Fibroblast of gingiva (primary cell): Measurements from ENCODE around the gene ZSWIM4.
A peak's percentile ranks its signal among the peaks of the same experiment; 100 is the strongest.
"Not testable (repeated sequence)": the region's sequence is repeated elsewhere in the genome, so short reads cannot be mapped to it uniquely, and the experiment has no call there.

Experiments used
- DNase-seq: peaks from one replicate; pipeline ENCODE4 v3.0.0-alpha.2; 2011; ENCODE audit warnings: low read depth

ZSWIM4 gene

GRCh38 chr19:13794757-13795589 is at the start of gene ZSWIM4:
ZSWIM4 (plus strand) TSS chr19:13795443; CDS start chr19:13795649, 206 bp downstream.
- peak; percentile 99 for DNase-seq

DNA sequence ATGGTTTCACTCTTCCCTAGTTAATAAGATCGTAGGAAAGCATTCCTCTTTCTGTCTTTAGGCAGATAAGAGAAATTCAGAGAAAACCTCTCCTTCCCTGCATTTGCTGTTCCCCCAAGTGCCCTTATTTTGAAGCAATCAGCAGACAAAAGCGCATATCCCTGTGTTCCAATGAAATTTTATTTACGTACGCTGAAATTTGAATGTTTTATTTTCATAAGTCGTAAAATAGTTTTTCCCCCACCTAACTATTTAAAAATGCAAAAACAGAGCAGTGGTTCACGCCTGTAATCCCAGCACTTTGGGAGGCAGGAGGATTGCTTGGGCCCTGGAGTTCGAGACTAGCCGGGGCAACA is 48.2 kb upstream of the ZSWIM4 start:
- DNase-seq = no peak

GRCh38 chr19:13748169-13748828 is 46.9 kb upstream of the ZSWIM4 start:
- DNase-seq = peak; percentile 53

DNA sequence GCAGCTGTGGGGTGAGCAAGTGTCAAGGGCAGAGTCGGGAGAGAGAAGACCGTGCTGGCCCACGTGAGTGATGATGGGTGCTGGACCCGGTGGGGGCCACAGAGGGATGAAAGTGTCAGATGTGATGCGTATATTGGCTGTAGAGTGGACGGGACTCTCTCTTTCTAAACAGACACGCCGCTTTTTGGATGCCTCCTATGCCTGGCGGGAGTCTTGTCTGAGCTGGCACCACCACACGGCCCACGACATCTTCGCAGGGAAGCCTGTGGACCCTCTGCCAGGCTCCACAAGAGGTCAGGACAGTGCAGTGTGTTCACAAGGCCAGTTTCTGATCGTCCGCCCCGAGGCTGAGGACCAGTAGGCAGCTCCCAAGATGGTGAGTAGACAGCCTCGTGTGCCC is 43.8 kb upstream of the ZSWIM4 start:
- no peak for DNase-seq

- not testable (repeated sequence) for DNase-seq
Measured at GRCh38 chr19:13753622-13754021, 41.6 kb upstream of the ZSWIM4 start.

DNA sequence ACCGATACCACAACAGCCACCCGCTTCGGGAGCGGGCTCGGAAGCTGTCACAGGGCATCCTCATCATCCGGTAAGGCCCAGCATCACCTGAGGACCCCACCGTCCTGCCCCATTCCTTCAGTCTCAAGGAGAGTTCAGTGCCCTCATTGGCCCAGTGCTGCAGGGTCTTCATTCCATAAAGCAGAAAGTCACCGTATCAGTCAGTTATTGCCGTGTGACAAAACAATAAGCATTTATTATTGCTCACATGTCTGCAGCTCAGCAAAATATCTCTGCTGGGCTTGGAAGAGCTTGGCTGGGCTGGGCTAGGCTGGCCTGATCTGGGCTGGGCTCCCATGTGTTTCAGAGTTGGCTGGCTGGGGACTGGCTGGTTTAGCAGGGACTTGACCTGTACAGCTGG is 39.0 kb upstream of the ZSWIM4 start:
- no peak for DNase-seq

GRCh38 chr19:13757805-13758772 is 37.2 kb upstream of the ZSWIM4 start:
- DNase-seq = no peak

GRCh38 chr19:13758795-13759194 is 36.4 kb upstream of the ZSWIM4 start:
- DNase-seq = no peak

DNA sequence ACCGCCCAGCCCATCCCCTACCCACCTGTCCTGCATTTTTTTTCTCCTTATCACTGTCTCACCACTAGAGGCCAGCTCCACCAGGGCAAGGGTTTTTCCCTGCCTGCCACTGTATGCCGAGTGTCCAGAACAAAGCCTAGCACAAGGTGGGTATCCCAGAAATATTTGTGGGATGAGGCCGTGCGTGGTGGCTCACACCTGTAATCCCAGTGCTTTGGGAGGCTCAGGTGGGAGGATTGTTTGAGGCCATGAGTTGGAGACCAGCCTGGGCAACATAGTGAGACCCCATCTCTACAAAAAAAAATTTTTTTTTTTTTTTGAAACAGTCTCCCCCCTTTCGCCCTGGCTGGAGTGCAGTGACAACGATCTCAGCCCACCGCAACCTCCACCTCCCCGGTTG is 33.8 kb upstream of the ZSWIM4 start:
- DNase-seq = no peak

DNA sequence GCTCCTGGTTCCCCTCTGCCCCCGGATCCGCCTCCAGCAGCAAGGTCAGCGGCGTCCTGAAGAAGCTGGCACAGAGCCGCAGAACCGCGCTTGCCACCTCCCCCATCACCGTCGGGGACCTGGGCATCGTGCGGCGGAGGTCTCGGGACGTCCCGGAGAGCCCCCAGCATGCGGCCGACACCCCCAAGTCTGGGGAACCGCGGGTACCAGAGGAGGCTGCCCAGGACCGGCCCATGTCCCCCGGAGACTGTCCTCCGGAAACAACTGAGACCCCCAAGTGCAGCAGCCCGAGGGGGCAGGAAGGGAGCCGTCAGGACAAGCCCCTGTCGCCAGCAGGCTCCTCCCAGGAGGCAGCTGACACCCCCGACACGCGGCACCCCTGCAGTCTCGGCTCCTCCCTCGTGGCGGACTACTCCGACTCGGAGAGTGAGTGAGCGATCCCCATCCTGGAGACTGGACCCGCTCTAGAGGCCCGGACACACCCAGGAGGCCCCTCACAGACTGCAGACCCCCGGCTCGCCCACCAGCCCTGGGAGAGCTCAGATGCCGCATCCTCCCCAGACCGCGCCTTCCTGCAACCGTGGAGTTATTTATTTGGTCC is 32.5 kb upstream of the ZSWIM4 start:
- DNase-seq = no peak

- no peak for DNase-seq
Measured at GRCh38 chr19:13763265-13763664, 32.0 kb upstream of the ZSWIM4 start.

DNA sequence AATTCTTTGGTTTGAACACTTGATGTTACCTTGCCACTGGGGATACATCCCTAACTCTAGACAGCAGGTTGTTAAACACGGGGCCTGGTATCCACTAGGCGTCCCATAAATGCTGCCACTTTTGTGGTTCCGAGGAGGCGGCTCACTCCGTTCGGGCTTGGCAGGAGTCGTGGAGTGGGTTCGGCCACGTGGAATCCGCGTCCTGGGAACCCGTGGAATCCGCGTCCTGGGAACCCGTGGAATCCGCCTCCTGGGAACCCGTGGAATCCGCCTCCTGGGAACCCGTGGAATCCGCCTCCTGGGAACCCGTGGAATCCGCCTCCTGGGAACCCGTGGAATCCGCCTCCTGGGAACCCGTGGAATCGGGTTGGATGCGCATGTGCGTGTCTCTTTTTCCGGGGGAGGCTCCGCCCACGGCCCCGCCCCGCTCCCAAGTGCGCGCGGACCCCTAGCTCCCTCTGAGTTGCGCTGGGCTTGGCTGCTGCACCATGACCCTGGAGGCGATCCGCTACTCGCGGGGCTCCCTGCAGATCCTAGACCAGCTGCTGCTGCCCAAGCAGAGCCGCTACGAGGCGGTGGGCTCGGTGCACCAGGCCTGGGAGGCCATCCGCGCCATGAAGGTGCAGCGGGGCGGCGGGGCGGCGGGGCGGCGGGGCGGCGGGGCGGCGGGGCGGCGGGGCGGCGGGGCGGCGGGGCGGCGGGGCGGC is 31.0 kb upstream of the ZSWIM4 start, which contains the start of gene MRI1:
Gene MRI1, plus strand, starts transcription at position 422 of the 707 bp plus-strand sequence. Its CDS starts 67 bp downstream, at position 489.
- DNase-seq = peak; percentile 50

- DNase-seq = no peak
Measured at GRCh38 chr19:13764821-13765394, 30.3 kb upstream of the ZSWIM4 start.

GRCh38 chr19:13765395-13766094 is 29.7 kb upstream of the ZSWIM4 start:
- DNase-seq = no peak

DNA sequence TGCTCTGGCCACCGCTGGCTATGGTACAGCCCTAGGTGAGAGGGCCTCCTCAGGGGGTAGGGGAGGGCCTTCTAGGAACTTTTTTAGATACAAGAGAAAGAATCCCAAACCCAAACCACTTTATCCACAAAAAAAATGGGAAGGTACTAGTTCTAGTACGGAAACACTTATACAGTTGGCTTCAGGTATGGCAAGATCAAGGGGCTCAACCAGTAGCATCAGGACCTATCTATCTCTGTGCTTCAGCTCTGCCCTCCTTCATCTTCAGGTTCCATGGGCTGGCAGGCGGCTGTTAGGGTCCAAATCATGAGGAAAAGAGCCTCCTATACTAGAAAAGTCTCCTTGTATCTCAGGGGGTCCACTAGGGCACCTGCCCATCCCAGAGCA is 29.2 kb upstream of the ZSWIM4 start:
- no peak for DNase-seq

DNA sequence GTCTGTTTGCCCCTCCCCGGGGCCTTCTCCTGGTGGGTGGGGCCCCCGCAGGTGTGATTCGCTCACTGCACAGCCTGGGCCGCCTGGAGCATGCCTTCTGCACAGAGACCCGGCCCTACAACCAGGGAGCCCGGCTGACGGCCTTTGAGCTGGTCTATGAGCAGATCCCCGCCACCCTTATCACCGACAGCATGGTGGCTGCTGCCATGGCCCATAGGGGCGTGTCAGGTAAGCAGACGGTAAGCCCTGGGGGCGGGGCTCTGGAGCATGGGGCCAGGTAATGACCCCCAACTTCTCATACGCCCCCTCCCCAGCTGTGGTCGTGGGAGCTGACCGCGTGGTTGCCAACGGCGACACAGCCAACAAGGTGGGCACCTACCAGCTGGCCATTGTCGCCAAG is 26.7 kb upstream of the ZSWIM4 start:
- DNase-seq = no peak

- no peak for DNase-seq
Measured at GRCh38 chr19:13770013-13770635, 25.1 kb upstream of the ZSWIM4 start.

DNA sequence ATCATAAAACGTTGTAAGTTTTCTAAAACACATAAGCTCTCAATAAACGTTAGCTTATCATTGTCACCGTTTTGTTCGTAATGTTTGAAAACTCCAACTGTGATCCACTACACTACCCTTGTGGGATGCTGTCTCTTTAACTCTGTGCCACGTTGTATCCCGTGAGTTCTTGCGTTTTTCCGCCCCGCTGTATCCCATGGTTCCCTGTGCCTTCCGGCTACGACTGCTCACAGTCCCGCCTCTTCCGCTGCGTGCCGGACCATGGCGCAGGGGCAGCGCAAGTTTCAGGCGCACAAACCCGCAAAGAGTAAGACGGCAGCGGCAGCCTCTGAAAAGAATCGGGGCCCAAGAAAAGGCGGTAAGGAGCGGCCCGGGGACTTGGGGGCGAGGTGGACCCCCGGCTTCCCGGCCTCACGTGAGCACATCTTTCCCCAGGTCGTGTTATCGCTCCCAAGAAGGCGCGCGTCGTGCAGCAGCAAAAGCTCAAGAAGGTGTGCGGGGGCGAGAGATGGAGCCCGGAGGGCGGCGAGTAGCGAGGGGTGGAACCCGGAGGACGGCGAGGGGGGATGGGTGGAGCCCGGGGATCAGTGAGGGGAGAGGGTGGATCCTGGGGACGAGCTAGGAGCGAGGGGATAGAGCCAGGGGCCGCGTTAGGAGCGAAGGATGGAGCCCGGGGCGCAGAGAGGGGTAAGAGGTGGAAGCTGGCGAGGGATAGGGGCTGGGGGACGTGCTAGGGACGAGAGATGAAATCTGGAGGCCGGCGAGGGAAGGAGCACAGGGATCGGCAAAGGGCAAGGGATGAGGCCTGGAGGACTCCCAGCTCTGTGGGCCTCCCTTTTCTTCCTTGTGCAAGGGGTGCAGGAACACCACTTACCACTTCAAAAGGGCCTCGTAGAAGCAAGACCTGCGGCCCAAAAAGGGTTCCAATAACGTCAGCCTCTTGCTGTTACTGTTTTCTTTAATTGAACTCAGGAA is 20.7 kb upstream of the ZSWIM4 start, which contains the start of gene C19orf53:
Gene C19orf53, plus strand, starts transcription at position 240 of the 975 bp plus-strand sequence. Its CDS starts 22 bp downstream, at position 262.
- peak; percentile 89 for DNase-seq
